ENCODE results near the gene RFWD3. TPM values are rescaled to one million over a fixed set of nuclear protein-coding genes. Genes with fewer than 3 reads are reported as not detected.

The RFWD3 gene
- total RNA-seq, 1 donor from 2014 or later = 5.8 TPM

DNA sequence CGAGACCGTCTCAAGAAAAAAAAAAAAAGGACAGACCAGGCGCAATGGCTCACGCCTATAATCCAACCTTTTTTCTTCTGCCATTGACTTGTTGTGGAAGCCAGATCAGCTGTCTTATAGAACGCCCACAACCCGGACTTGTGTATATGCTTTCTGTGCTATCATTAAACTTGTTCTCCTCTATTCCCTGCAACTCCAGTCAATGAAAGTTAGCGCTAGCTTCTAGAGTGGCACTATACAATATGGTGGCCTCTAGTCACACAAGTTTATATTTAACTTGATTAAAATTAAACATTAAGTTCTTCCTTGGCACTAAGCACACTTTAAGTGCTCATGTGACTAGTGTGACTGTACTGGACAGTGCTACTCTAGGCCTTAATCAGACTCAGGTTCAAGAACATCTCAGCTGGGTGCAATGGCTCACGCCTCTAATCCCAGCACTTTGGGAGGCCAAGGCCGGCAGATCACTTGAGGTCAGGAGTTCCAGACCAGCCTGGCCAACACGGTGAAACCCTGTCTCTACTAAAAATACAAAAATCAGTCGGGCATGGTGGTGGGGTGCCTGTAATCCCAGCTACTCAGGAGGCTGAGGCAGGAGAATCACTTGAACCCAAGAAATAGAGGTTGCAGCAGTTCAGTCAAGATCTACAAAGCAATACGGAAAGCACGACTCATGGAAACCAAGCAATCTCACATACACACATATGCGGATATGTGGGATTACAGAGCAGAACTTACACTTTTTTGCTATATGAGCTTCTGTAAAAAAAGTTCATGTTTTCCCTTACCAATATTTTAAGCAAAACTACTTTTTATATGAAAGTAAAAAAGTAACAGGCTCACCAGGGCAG is 41.0 kb downstream of the RFWD3 start:
- DNase-seq (ENCODE audit: low spot score) = no peak
- intact Hi-C loops (cut with DNase I) = loop anchor here (10.0 kb wide), 1 partner anchor 311 kb away; no protein-coding TSS in a partner anchor

GRCh38 chr16:74623839-74624235 is 42.8 kb downstream of the RFWD3 start:
- intact Hi-C loops (cut with DNase I) = loop anchor here (10.0 kb wide), 1 partner anchor 309 kb away; no protein-coding TSS in a partner anchor
- no peak for DNase-seq (ENCODE audit: low spot score)

GRCh38 chr16:74623214-74623838 is 43.4 kb downstream of the RFWD3 start:
- intact Hi-C loops (cut with DNase I) = loop anchor here (10.0 kb wide), 1 partner anchor 309 kb away; no protein-coding TSS in a partner anchor
- no peak for DNase-seq (ENCODE audit: low spot score)

- DNase-seq (ENCODE audit: low spot score) = no peak
- intact Hi-C loops (cut with DNase I) = loop anchor here (10.0 kb wide), 1 partner anchor 307 kb away; no protein-coding TSS in a partner anchor
Measured at GRCh38 chr16:74622005-74622404, 44.7 kb downstream of the RFWD3 start.

GRCh38 chr16:74617206-74617788 is 49.4 kb downstream of the RFWD3 start:
- intact Hi-C loops (cut with DNase I) = loop anchor here (10.0 kb wide), 1 partner anchor 142 kb away; no protein-coding TSS in a partner anchor
- DNase-seq (ENCODE audit: low spot score) = no peak

- no peak for DNase-seq (ENCODE audit: low spot score)
- intact Hi-C loops (cut with DNase I) = loop anchor here (10.0 kb wide), 1 partner anchor 137 kb away; no protein-coding TSS in a partner anchor
Measured at GRCh38 chr16:74611721-74612120, 55.0 kb downstream of the RFWD3 start.

DNA sequence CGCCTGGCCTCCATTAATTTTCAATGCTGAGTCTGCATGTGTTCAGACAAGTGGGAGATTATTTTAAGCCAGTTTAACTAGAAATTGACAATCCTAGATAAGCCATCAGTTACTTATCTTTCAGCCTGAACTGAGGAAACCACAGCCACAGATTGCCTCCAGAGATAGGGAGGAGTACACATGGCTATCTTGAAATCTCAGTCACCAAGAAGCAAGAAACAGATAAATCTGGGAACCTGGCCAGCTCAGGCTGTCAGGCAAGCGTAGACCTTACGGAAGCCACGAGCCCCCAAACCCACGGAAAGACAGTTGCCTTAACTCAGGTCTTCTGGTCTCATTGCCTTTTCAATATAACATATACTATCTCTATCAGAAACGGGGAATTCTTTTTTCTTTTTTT is 57.7 kb downstream of the RFWD3 start:
- no peak for DNase-seq (ENCODE audit: low spot score)
- intact Hi-C loops (cut with DNase I) = loop anchor here (5.0 kb wide), 2 partner anchors 107 to 312 kb away; partner anchors contain the start of gene PSMD7

DNA sequence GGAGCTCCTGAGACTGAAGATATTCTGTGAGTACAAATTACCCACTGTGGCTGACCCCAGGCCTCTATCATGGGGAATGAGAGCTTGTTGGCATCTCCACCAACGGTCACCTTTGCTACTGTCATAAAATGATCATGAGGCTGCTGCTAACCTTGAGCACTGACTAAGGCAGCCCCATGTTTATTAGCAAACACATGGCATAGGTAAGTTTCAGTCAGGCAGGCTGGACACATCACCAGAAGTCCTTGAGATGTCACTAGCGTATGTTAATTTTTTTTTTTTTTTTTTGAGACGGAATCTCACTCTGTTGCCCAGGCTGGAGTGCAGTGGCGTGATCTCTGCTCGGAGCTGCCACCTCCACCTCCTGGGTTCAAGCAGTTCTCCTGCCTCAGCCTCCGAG is 58.3 kb downstream of the RFWD3 start:
- no peak for DNase-seq (ENCODE audit: low spot score)
- intact Hi-C loops (cut with DNase I) = loop anchor here (5.0 kb wide), 2 partner anchors 106 to 311 kb away; partner anchors contain the start of gene PSMD7

DNA sequence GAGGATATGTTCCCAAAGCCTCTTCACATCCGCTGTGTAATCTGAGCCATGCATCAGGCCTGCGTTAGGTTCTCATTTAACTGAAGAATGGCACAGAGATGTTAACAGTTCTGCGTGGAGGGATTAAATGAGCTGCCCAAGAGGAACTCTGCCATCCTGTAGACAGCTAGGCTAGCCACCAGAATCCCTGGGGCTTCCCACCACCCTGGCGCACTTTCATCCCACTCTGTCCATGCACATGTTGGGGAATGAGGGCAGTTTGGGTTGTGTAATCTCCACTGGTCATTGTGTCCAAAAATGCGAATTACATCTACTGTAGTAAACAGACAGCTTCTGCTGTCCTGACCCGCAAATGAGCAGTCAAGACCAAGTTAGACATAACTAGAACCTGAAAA is 58.7 kb downstream of the RFWD3 start:
- no peak for DNase-seq (ENCODE audit: low spot score)
- intact Hi-C loops (cut with DNase I) = loop anchor here (5.0 kb wide), 2 partner anchors 106 to 311 kb away; partner anchors contain the start of gene PSMD7

- no peak for DNase-seq (ENCODE audit: low spot score)
- intact Hi-C loops (cut with DNase I) = loop anchor here (5.0 kb wide), 2 partner anchors 105 to 310 kb away; partner anchors contain the start of gene PSMD7
Measured at GRCh38 chr16:74607310-74607961, 59.2 kb downstream of the RFWD3 start.

- DNase-seq (ENCODE audit: low spot score) = peak; percentile 97
- intact Hi-C loops (cut with DNase I) = loop anchor here (5.0 kb wide), 2 partner anchors 104 to 309 kb away; partner anchors contain the start of gene PSMD7
Measured at GRCh38 chr16:74606521-74607309, 60.0 kb downstream of the RFWD3 start, which contains the start of gene GLG1. GLG1 (minus strand) TSS chr16:74607114; CDS start chr16:74607094, 20 bp downstream.

DNA sequence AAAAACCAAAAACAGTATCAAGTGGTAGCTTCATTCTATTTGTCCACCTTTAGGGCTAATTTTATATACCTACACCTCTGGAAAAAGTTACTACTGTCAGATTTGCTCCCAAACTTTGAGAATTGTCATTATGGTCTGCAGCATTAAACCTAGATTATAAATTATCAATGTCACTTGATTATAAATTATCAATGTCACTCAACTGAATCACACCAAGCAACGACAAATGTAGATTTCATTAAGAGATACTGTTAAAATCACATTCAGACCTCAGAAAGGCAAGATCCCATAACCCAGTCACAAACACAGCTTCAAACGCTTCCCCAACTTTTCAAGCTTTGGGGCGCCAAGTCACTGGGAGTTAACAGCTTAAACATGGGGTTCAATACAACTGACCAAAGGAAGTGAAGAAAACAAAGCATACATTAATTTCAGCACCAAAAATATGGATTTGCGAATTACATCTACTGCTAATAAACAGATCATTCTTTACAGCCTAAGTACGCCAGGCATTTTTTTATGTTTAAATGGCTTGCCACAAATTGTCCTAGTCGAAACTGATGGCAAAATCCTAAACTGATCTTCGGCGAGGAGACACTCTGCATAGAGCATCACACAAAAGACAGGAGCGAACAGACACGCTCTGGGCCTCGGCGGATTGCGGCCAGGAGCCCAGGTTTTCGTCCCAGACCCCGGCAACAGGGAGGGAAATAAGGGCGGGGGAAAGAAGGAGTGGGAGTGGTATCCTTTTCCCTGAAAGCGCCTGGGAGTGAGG is 60.7 kb downstream of the RFWD3 start:
- intact Hi-C loops (cut with DNase I) = loop anchor here (5.0 kb wide), 2 partner anchors 104 to 309 kb away; partner anchors contain the start of gene PSMD7
- DNase-seq (ENCODE audit: low spot score) = no peak

GRCh38 chr16:74605332-74605731 is 61.3 kb downstream of the RFWD3 start:
- intact Hi-C loops (cut with DNase I) = loop anchor here (5.0 kb wide), 2 partner anchors 103 to 308 kb away; partner anchors contain the start of gene PSMD7
- DNase-seq (ENCODE audit: low spot score) = no peak

DNA sequence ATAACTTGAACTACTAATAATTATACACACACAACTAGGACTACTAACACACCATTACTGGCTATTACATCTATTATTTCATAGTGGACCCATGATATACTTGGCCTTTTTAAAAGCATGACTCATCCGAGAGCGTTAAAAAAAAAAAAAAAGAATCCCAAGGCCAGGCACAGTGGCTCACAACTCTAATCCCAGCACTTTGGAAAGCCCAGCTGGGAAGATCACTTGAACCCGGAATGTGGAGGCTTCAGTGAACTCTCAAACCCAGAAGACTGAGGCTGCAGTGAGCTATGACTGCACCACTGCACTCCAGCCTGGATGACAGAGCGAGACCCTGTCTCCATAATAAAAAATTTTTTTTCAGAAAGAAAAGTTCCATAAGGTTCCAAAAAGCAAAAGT is 62.8 kb downstream of the RFWD3 start:
- intact Hi-C loops (cut with DNase I) = no loop called here
- no peak for DNase-seq (ENCODE audit: low spot score)

DNA sequence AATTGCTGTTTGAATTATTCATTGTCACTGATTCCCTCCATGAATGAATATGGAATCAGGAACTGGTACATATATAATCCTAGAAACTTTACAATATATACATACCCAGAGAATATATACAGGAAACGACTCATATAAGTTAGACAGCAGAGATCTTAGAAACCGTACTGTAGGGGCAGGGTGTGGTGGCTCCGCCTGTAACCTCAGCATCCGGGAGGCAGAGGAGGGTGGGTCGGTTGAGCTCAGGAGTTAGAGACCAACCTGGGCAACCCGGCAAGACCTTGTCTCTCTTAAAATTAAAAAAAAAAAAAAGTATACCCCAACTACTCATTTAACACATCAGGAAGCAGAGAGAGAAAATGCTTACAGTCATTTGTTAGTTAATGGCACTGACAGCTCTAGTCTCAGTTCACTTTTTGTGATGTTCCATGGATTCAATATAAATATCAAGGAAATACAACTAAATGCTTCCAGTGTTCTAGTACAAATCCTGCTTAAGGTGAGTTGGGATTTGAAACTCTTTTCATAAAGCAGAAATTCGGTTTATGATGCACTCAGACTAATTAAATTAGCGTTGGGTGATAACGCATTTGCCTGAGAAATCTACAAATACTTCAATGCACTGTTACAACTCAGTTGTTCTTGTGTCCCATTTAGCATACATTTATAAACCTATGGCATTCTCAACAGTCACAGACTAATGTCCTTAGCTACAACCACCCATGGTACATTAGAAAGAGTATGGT is 65.4 kb downstream of the RFWD3 start:
- DNase-seq (ENCODE audit: low spot score) = no peak
- intact Hi-C loops (cut with DNase I) = no loop called here

DNA sequence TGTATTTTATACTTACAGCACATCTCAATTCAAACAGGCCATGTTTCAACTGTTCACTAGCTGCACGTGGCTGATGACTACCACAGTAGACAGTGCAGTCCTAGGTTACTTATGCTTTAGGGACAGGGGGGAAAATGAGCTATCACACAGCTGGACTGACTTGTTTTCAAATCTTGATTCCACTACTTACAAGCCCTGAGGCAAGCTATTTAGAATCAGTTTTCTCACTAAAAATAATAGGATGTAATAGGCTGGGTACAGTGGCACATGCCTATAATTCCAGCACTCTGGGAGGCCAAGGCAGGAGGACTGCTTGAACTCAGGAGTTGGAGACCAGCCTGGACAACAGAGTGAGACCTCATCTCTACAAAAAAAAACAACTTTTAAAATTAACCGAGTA is 70.1 kb downstream of the RFWD3 start:
- intact Hi-C loops (cut with DNase I) = no loop called here
- no peak for DNase-seq (ENCODE audit: low spot score)

DNA sequence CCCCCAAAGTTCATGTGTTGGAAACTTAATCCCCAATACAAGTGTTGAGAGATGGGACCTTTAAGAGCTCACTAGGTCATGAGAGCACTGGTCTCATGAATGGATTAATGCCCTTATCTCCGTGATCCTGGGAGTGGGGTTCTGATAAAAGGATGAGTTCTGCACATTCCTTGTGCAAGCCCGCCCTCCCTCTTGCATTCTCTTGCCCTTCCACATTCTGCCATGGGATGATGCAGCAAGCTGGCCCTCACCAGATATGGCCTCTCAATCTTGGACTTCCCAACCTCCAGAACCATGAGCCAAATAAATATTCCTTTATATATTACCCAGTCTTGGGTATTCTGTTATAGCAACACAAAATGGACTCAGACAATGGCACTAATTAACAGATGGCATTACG is 73.8 kb downstream of the RFWD3 start:
- DNase-seq (ENCODE audit: low spot score) = no peak
- intact Hi-C loops (cut with DNase I) = no loop called here

Measured in cardiac septum (tissue), 1 donor.